Hematopoietic multipotent progenitor cell treated with erythropoietin and hydrocortisone succinate and interleukin-3 and kit ligand, for 8 days (in vitro differentiated cells): ENCODE data around the gene ABCC2.
A peak's percentile ranks its signal among the peaks of the same experiment; 100 is the strongest.
"Not testable (repeated sequence)": the region's sequence is repeated elsewhere in the genome, so short reads cannot be mapped to it uniquely, and the experiment has no call there.

Experiments
- DNase-seq: peaks from one replicate; pipeline ENCODE4 v3.0.0-alpha.2; 2015

Gene ABCC2

DNA sequence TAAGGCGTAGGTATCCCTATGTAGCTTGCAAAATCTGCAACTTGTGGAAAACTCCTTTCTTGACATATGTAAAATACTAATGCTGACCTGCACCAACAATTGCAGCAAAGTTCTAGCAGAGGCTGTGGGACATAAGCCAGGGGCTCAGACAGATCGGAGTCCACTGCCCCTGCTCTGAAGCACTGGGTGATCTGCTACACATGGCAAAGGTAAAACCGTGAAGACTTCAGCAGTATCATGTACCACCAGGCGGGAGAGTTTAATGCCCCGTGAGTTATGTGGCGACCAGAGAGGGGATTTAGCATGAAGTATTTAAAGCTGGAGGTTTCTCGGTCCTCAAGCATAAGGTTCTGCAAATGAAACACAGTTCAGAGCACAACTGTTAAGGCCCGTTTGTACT, 76.4 kb downstream of the ABCC2 start:
- no peak for DNase-seq

DNA sequence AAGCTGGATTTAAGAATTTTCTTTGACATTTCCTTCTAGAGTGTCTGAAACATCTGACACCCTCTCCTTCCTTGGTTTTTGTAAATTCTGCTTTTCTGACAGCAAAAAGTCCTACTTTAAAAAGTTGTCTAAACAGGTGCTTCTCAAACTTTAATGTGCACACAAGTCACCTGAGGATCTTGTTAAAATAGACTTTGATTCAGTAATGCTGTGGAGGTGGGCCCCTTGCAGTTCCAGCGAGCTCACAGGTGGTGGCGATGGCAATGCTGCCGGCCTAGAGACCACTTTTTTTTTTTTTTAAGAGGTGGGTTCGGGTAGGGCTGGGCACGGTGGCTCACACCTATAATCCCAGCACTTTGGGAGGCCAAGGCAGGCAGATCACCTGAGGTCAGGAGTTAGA, 77.1 kb downstream of the ABCC2 start:
- DNase-seq: no peak

DNA sequence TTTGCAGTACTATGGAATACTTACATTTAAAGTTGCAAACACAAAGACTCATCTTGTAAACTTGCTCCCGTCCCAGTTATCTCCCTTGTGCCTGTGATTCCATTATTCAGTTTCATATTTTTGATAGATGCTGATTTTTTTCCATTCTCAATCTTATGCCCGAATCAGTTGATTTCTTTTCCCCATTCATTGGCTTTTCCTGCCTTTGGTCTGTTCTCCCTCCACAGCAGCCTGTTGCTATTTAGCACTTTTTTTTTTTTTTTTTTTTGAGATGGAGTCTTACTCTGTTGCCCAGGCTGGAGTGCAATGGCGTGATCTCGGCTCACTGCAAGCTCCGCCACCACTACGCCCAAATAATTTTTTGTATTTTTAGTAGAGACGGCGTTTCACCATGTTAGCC, 78.0 kb downstream of the ABCC2 start:
- no peak for DNase-seq

DNA sequence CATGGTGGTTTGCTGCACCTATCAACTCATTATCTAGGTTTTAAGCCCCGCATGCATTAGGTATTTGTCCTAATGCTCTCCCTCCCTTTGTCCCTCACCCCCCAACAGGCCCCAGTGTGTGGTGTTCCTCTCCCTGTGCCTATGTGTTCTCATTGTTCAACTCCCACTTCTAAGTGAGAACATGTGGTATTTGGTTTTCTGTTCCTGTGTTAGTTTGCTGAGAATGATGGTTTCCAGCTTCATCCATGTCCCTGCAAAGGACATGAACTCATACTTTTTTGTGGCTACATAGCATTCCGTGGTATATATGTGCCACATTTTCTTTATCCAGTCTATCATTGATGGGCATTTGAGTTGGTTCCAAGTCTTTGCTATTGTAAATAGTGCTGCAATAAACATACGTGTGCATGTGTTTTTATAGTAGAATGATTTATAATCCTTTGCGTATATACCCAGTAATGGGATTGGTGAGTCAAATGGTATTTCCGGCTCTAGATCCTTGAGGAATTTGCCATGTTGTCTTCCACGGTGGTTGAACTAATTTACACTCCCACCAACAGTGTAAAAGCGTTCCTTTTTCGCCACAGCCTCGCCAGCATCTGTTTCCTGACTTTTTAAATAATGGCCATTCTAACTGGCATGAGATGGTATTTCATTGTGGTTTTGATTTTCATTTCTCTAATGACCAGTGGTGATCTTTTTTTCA, 81.2 kb downstream of the ABCC2 start:
- DNase-seq: not testable (repeated sequence)

DNA sequence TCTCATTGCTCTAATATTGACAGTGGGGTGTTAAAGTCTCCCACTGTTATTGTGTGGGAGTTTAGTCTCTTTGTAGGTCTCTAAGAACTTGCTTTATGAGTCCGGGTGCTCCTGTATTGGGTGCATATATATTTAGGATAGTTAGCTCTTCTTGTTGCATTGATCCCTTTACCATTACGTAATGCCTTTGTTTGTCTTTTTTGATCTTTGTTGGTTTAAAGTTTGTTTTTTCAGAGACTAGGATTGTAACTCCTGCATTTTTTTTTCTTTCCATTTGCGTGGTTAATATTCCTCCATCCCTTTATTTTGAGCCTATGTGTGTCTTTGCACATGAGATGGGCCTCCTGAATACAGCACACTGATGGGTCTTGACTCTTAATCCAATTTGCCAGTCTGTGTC, 84.8 kb downstream of the ABCC2 start:
- not testable (repeated sequence) for DNase-seq

DNA sequence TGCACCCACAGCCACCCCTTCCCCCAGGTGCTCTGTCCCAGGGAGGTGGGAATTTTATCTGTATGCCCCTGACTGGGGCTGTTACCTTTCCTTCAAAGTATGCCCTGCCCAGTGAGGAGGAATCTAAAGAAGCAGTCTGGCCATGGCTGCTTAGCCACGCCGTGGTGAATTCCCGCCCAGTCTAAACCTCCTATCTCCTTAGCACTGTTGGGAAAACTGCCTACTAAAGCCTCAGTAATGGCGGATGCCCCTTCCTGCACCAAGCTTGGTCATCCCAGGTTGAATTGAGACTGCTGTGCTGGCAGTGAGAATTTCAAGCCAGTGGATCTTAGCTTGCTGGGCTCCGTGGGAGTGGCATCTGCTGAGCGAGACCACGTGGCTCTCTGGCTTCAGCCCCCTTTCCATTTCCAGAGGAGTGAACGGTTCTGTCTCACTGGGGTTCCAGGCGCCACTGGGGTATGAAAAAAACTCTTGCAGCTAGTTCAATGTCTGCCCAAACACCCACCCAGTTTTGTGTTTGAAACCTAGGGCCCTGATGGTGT, 87.2 kb downstream of the ABCC2 start:
- no peak for DNase-seq

DNA sequence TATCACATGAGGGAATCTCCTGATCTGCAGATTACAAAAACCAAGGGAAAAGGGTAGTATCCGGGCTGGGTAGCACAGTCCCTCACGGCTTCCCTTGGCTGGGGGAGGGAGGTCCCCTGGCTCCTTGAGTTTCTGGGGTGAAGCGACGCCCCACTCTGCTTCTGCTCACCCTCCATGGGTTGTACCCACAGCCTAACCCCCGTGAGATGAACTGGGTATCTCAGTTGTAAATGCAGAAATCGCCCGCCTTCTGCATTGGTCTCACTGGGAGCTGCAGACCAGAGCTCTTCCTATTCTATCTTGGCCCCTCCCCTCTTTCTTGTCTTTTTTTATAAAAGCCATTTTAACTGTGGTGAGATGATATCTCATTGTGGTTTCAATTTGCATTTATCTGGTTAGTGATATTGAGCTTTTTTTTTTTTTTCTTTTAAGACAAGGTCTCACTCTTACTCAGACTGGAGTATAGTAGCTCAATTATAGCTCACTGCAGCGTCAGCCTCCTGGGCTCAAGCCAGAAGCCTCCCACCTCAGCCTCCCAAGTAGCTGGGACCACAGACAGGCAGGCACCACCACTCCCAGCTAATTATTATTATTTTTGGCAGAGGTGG, 87.8 kb downstream of the ABCC2 start:
- DNase-seq: peak; percentile 67

DNA sequence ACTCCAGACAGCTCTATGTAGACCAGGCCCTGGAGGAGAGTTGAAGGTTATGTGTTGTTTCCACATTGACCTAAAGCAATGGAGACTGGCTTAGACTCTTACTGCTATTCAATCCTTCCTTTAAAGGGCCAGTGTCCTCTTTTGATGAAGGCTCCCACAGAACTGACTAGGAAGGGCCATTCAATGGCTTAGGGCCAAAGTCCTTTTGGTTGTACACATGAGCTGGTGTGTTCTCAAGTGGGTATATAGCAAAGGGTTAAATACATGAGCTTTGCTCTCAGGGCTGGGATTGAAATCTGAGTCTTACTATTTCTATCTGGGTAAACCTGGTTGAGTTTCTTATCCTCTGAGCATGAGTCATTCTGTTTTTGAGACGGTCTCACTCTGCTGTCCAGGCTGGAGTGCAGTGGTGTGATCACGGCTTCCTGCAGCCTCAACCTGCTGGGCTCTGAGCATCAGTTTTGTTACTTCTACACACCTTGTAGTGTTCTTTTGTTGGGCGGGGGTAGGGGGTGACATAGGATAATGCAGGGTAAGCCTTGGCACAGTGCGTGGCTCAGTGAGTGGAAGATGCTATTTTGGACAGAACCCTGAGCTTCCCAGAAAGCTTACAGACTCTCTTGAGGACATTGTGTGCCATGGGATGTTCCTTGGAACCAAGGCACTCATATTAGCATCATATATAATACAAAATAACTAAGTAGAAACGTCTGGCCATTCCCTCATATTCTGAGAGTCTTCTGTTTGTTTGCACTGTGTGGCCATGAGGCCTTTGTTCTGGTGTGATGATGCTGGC, 90.1 kb downstream of the ABCC2 start:
- no peak for DNase-seq

DNA sequence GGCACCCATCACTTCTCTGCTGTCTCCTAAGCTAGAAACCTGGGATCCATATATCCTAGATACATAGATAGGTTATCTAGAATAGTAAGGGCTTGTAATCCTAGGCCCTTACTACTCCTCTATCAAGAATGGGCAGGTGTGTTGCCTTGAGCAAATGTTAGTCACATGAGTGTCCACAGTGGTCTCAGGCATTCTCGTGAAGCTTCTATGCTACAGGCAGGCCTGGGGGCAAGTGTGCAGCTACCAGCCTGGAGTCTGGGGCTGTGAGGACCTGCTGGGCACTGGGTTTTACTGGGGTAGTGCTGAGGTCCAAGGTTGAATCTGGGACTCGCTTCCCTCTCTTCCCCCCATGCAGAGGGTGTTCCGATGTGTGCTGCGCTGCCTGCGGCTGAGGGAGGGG, 91.4 kb downstream of the ABCC2 start:
- no peak for DNase-seq

DNA sequence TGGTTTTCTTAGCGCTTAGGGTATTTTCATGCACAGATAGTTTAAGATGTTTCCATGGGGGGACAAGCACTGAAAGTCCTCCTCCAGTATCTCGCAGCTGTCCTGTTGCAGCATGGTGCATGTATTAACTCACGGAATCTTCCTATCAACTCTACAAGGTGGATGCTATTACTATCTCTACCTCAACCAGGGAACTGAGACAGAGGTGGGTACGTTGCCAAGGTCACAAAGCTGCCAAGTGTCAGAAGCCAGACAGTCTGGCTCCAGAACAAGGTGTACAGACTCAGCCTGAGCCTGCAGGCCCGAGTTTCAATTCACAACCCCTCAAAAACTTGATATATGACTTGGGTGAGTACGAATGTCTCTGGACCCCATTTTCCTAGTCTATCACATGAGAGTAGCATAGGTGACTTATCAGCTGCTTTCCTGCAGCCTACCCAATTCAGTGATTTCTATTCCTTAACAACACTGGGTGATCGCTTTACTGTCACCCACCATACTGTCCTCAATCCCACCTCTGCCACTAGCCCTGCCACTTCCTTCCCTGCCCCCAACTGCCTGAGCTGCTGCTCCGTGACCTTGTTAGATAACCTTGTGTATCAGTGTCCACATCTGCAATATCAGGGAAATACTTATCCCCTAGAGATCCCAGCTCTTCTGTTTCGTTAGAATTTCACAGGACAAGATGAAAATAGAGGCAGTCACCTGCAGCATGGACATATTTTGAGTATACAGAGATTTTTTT, 92.1 kb downstream of the ABCC2 start:
- no peak for DNase-seq

DNA sequence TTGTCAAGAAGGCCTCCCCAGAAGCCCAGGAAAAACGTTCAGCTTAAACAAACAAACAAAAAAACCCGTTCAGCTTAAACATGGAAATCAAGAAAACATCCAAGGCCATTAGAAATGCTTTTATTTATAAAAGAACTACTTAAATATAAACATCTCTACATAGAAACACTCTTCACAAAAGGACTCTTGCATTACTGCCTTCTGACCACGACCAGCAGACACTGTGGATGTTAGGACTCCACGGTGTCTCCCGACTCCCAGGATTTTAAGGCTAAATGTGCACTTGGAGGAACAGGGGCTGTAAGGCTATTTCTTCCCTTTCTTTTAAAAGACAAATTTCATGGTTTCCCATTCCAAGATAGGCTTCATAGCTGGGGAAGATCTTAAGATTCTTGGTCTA, 93.0 kb downstream of the ABCC2 start:
- DNase-seq: no peak

DNA sequence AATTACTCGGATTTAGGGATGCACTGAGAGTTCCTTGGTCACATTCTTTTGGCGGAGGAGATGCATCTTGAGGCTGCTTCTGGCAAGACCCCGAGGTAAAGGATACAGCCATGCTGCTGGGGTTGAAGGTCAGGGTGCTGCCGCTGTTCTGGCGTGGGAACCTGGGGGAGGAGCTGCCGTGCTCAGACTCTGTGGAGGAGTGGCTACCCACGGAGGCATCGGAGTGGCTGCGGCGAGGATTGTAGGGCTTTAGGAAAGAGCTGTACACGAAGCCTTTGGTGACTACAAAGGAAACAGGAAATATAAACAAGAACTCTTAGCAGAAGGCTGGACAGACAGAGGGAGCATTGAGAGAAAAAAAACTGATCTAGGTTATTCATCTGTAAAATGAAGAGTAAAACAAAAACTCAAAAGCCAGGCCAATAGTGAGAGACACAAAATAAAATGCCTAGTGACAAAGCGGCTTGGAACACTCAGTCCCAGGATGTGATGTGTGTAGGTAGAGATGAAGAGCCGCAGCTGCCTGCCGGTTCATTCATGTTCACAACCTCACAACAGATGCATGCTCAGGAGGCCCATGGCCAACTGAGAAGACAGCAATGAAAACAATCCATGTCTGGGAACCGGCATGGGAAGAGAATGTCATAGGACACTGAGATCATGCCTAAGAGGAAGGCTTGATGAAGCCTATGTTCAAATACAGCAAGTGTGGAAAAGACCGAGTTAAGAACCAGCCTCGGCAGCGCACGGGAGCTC, 97.8 kb downstream of the ABCC2 start:
- DNase-seq: no peak

DNA sequence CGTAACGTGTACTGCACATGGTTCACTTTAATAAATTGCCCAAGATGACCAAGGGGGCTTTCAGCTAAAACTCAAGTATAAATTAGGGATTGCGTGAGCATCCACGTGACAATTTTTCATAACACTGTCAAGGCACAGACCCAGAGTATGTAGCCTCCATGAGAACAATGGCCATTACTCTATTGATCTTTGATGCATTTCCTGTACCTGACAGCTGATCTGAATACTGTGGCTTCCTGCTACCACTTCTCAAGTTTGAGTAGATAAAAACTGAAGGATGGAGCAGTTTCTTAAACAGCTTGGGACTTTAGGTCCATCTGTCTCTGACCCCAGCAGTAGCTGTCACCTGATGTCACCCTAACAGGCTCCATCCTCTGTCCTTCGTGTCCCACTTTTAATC, 98.9 kb downstream of the ABCC2 start:
- DNase-seq: no peak

DNA sequence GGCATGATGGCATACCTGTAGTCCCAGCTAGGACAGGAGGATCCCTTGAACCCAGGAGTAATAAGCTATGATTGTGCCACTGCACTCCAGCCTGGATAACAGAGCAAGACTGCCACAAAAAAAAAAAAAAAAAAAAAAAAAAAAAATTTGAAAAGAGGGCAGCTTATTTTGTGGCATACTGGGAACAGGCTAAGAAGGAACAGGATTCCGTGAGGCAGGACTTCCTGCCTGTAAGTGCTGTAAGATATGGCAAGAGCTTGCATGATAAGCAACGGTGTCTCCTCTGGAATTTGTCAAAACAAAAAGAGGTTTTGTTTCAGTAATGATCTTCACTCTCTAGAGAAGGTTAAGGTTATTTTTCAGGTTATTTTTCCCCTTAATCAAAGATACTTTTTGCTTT, 101.1 kb downstream of the ABCC2 start:
- no peak for DNase-seq

DNA sequence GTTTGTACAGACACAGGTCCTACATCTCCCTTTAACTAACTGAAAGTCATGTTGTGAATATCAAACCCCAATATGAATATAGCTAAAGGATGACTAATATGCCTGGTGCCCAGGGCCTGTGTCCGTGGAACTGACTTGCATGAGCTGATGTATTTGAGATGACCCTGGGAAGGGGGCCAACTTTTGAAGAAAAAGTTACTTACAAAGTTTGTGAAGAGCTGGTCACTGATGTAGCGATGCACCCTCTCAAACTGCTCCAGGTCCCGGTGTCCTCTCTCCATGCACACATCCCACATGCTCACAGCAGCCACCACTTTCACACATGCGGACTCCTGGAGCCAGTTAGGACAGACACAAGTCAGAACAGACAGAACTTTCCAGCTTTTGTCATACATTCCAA, 106.2 kb downstream of the ABCC2 start:
- DNase-seq: no peak

DNA sequence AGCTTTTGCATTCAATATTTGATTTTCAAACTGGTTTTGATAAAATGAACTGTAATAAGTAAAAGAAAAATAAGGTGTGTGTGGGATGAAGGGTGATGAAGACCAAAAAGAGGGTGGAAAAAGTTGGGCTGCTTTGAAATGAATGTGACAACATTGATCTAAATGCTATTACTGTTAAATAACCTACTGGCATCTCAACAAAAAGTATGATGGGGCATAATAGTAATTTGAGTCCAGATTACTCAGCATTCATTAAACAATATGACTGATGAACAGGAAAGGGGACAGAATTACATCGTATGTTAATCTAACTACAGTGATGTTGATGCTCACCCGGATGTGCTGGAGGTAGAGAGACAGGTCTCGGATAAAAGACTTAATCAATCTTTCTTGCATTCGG, 112.2 kb downstream of the ABCC2 start:
- DNase-seq: no peak

DNA sequence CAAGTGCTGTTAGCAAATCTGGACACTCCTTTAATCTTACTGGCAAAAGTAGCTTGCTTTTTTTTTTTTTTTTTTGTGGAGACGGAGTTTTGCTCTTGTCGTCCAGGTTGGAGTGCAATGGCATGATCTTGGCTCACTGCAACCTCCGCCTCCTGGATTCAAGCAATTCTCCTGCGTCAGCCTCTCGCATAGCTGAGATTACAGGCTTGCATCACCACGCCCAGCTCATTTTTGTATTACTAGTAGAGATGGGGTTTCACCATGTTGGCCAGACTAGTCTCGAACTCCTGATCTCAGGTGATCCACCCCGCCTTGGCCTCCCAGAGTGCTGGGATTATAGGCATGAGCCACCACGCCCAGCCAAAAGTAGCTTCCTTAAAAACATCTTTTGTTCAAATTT, 112.6 kb downstream of the ABCC2 start:
- DNase-seq: not testable (repeated sequence)

DNA sequence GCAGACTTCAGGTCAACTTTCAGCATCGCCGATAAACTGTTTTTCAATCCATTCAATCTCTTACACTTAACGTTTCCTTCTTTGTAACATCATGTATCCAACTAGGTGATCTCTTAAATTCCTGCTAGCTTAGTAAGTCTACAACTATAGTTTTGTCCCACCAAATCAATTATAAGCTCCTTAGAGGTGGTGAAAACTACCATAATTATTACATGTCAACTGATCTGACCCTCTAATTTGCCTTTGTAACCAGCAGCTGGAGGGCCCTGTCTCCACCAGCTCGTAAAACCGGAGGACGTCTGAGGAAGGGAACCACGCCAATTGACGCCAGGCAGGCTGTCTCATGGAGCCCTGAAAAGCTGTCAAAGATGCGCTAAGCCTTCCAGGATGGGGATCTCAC, 113.4 kb downstream of the ABCC2 start:
- no peak for DNase-seq
